GM21576 (cell line): ENCODE measurements around the gene PWWP2B.

Experiments used
- ATAC-seq: cut with Tn5 transposase; IDR thresholded peaks from one replicate; pipeline ENCODE4 v1.9.1; 2021; ENCODE audit warnings: mild to moderate bottlenecking, moderate library complexity; ENCODE audit not compliant: unreplicated experiment

PWWP2B gene

DNA sequence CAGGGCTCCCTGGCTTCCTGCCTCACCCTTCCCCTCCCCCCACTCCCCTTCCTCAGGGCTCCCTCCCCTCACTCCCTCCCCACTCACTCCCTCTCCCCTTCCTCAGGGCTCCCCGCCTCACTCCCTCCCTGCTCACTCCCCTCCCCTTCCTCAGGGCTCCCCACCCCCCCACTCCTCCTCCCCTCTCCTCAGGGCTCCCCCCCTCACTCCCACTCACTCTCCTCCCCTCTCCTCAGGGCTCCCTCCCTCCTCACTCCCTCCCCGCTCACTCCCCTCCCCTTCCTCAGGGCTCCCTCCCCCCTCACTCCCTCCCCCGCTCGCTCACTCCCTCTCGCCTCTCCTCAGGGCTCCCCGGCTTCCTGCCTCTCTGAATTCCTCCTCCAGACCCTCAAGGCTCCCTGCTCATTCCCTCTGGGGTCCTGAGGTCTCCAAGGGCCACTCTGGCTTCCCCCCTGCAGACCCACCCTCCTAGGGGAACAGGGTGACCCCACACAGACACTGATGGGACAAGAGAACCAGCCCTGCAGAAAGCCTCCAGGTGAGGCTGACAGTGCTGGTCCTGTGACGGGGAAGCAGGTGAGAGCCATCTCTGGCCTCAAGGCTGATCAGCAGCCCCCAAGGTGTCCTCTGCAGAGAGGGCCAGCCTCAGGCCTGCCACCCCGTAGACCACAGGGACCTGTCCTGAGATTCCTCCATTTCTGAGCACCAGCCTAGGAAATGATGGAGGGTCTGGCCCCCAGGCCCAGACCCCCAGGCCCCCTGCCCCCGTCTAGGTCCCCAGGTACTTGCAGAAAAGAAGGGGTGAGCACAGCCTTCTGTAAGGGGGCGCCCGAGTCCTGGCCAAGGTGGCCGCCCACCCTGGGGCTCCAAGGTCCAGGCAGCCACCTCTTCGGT lies 47.2 kb downstream of the PWWP2B start:
- no peak for ATAC-seq

DNA sequence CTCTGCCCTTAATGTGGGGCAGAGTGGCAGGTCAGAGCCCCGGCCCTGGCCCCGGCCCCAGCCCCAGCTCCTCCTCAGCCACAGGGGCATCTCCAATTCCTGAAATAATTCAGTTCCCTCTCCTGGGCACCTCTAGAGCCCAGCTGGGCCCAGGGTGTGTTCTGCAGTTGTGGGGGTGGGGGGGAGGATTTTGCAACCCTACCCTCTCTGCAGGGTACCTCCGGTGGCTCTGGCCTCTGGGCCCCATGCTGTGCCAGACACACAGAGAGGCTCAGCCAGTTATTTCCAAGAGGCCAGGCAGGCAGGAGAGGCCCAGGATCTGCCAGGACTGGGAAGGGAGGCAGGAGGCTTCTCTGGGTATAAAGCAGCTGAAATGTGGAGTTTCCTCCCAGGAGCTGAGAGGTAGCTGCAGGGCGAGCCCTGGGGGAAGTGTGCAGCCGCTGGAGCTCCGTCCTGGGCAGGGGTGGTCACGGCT lies 47.9 kb downstream of the PWWP2B start:
- ATAC-seq = no peak

DNA sequence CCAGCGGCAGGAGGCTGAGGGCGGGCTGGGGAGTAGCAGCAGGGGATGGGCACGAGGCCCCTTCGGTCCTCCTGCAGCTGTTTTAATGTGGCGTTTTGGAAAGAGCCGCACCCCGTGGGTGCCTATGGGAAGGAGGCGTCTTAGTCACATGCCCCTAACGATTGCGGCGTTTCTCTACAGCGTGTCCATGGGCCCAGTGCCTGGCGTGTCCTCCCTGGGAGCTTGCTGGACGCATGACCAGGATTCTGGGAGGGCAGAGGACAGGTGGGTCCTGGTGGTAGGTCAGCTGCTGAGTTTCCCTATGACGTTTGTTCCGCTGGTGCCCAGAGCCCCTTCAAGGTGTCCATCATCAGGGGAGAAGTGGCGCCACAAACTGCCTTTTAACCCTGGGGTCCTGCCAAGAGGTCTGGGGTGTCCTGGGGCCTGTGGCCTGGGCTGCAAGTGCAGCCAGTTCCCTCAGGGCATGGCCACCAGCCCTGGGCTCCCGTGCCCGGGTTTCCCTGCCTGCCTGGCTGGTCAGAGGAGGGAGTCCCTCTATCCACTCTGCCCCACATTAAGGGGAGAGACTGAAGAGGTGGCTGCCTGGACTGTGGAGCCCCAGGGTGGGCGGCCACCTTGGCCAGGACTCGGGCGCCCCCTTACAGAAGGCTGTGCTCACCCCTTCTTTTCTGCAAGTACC lies 48.7 kb downstream of the PWWP2B start:
- ATAC-seq = no peak

DNA sequence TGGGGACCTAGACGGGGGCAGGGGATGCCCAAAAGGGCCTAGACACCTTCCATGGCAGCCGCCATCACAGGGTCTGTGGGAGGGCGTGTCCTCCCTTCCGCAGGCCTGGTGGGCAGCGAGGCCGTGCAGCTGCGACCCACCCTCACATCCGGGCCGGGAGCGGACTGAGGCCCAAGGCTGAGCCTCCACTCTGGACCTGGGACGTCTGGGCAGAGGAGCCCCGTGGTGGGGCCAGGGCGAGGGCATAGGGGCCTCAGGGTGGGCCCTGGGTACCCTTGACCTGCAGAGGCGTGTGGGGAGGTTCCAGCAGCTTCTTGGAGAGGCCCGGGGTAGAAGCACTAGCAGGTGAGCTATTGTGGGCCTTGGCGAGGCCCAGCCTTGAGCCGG lies 49.2 kb downstream of the PWWP2B start:
- ATAC-seq = no peak

DNA sequence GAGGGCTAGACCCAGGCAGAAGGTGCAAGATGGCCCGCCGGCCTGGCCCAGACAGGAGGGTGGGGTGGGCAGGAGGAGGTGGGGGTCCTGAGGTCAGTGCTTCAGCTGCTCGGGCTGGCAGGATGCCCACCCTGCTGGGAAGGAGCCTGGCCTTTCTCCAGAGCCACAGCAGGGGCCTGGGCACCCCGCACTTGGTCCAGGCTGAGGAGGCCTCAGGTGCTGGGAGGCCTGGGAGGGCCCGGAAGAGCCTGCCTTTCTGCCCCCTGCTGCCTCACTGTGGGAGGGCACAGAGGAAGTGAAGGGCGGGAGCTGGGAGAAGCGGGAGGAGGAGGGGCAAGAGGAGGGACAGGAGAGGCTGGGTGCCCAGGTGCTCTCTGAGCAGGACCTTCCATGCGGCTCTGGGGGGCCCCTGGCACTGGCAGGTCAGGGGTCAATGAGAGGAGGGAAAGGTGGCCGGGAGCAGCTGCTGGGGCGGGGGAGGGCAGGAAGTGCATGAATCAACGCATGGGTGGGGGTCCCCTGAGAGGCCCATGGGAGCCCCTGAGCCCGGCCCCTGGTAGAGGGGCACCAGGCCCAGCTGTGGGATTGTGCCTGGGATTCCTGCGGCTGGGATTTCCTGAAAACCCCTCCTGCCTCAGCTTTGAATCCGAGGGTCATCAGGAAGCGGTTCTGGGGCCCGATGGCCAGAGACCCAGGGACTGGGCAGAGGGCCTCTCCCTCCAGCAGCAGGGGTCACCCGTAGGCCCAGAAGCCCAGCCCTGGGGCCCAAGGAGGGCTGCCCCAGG lies 49.9 kb downstream of the PWWP2B start:
- ATAC-seq = peak; percentile 54

DNA sequence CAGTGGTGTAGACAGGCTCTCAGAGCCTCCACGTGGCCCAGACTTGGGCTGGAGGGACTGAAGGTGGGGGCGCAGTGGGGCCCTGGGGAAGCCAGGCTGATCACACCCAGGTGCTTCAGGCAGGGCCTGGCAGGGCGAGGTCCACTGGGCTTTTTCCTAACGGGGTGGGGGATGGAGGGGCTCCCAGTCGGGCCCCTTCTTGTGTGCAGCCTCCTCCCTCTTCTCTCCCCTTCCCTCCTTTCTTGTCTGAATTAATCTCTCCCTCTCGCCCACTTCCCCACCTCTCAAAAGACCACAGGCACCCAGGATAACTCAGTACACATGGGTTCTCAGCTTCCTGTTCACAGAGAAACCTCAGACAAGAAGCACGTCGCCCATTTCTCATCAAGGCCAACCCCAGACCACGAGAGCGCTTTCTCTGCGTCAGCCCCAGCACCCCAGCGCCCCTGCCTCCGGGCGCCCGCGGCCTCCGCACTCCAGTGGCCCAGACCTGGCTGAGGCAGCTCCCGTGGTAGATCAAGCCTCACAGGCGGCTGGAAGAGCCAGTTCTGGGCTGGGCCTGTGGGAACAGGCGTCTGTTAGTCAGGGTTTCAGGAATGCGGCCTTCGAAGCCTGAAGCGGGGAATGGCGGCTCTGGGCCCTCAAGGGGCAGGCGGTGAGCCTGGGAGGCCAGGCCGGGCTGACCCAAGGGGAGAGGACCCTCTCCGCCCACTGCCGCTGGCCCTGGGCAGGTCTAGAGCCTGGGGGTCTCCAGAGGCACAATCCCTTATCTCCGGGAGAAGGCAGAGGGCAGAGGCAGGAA lies 50.6 kb downstream of the PWWP2B start:
- no peak for ATAC-seq

DNA sequence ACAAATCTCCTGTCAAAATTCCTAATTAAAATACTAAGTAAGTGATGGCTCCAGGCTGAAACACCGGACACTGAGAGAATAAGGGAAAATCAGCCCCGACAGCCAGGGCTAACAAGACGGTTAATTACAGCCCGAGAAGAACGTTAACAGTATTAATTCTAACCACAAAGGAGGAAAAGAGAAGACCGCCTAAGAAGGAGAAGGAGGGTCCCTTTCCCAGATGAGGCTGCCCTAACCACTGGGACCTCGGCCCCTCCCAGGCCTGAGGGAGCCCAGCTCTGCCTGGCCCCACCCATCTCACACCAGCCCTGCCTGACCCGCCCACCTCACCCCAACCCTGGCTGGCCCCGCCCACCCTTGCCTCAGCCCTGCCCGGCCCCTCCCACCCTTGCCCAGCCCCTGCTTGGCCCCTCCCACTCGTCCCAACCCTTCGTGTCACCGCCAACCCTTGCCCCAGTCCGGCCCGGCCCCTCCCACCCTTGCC lies 51.3 kb downstream of the PWWP2B start:
- ATAC-seq = no peak

DNA sequence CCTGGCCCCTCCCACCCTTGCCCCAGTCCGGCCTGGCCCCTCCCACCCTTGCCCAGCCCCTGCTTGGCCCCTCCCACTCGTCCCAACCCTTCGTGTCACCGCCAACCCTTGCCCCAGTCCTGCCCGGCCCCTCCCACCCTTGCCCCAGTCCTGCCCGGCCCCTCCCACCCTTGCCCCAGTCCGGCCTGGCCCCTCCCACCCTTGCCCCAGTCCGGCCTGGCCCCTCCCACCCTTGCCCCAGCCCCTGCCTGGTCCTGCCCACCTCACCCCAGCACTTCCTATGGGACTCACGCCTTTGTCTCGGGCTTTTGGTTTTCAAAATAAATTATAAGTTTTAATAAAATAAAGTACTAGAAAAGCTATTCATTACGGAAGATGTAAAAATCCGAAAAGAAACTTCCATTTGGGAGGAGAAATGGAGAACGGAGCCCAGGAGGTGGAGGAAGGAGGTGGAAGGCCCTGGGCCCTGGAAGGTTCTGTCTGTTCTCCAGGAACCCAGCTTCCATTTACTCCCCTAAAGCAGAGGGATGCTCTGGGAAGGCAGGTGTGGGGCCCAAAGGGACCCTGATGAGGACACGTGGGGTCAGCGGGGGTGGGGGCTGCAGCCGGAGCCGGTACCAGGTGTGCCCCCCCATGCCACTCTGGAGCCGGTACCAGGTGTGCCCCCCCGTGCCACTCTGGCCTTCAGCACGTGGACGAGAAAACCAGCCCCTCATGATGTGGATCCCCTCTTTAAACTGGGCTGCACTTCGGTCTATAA lies 52.2 kb downstream of the PWWP2B start:
- ATAC-seq = no peak

DNA sequence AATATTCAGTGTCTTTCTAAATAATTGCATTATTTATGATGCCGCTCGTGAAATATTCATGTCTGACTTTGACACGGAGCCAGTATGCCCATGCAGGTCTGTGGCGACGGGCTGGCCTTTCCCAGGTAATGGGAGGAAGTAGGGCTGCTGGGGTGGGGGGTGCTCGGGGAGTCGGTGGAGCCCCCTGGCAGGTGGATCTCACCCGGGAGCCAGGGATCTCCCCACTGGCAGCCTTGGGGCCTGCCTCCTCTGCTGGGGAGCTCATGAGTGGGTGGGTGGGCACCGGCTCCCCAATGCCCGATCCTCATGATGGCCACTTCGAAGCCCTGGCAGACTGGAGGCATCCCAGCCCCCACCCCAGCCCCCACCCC lies 52.8 kb downstream of the PWWP2B start:
- ATAC-seq = no peak

DNA sequence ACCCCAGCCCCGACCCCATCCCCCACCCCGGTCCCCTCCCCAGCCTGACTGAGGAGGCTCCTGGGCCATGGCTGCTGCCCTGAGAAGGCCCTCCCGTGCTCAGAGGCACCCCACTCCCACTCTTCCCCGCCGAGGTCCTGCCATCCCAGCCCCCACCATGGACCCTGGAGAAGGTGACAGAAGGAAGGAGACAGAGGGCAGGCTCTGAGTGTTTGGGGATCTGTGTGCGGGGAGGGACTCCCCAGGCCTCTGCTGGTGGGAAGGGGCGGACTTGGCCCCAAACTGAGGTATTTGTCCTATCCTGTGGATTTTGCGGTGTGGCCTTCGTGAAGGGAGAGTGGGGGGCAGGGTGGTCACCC lies 53.4 kb downstream of the PWWP2B start:
- no peak for ATAC-seq

DNA sequence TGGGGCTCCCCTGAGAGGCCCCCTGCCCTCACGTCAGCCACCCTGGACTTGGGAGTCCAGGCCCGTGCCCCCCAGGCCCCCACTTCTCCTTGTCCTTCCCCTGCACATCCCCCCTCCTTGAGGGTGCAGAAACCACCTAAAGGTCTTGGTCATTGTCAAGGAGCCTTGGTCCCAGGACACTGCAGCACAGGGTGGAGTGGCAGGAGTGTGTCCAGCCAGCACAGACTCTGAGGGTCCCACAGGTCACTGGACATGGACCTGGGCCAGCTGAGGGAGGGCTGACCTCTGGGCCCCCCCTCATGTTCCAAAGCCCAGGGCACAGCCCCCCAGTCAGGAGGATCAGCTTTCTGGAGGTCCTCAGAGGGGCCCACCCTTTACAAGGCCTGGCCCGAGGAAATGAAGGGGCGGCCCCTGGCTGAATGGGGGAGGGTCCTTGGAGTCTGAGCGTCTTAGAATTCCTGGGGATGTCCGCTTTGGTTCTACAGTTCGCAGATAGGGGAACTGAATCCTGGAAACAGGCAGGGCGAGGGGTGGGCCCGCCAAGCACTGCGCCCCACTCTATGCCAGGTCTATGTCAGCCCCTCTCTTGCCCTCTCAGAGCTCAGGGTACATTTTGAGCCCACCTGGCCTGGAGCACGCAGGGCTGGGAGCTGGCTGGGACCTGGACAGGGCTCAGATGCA lies 54.0 kb downstream of the PWWP2B start:
- ATAC-seq = no peak

DNA sequence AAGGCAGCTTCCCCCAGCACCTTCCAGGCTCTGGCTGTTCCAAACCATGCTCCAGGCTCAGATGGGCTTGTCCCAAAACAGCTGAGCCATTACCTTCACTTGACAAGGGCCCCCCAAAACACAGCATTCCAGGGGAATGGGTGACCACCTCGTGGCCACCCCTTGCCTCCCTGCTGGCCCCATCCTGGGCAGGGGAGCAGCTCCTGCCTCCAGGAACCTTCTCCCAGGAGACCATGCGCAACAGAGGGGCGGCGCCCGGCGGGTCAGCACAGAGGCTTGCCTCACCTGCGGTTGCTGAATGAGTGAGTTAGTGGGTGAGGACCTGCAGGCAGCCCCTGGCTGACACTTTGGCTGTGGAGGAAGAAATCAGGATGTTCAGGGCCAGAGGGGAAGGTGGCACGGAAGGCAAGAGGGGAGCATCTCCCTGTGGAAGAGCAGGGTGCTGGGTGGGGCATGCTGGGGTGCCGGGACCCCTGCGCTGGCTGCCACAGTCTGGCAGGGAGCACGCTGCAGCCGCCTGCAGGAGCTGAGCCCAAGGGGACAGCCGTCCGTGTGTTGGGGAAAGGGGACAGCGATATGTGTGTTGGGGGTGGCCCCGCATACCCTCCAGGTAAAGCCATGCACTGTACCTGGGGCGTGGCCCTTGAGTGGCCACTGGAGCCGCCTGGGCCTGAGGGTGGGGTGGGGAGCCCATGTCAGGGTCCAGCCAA lies 54.7 kb downstream of the PWWP2B start:
- ATAC-seq = no peak

DNA sequence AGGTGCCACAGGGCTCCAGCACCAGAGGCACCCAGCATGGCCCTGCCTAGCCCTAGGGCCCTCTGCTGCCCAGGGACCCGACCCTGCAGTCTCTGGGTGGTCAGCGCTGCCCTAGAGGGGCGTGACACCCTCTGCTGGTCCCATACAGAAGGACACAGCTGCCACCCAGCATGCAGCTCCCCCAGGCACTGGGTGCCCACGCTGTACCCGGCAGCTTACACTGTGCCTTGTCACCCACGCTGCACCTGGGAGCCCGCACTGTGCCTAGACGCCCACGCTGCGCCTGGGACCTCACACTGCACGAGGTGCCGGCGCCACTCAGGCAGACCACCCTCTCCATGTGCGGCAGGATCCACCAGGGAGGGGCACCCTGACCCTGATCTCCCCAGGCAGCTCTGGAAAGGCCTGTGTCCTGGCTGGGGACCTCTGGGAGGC lies 55.2 kb downstream of the PWWP2B start:
- ATAC-seq = no peak

DNA sequence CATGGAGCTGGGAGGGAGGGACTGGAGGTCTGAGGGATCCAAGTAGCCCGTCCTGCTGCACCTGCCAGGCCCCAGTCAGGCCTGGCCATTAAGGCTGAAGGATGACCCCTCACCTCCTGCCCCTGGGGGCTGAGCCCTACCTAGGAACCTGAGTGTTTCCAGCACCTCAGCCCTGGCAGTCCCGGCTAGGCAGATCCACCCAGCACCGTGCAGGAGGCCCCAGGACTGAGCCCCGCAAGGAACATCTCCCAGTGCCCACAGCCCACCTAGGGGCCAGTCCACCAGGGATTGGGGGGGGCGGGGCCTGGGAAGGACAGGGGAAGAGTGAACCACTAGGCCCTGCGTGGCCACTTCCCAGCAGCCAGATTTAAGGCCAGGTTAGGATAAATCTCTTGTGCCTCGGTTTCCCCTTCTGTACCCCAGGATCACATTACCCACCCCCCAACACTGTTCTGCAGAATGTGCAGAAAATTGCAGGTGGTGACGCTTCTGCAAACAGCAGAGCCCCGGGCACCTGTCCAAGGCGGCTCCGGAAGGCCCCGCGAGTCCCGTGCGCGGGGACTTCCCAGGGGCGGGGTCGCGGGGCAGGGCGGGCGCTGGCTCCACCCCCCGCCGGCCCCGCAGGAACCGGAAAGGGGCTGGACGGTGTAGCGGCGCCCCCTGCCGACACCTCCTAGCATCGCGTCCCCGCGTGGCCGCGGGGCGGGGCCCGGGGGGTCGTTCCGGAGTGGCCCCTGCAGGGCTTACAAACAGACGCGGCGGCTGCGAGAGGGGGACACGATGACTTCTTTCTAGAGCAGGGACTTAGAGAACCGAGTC lies 55.9 kb downstream of the PWWP2B start:
- peak; percentile 58 for ATAC-seq

DNA sequence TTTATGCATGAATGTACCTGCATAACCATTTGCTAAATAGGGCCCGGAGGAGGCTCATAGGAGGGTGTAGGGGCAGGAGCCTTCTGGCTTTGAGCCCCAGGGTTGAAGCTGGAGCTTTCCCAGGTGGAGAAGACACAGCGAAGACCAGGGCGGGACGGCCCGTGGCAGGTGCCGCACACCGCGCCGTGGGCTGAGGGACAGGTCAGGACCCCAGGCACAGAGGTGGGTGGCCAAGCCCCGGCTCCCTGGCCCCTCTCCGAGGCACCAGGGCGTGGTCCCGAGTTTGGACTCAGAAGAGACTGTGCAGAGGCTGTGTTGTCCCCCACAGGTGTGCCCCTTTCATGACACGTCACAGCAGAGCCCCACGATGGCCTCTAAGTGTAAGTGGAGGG lies 56.5 kb downstream of the PWWP2B start:
- no peak for ATAC-seq

DNA sequence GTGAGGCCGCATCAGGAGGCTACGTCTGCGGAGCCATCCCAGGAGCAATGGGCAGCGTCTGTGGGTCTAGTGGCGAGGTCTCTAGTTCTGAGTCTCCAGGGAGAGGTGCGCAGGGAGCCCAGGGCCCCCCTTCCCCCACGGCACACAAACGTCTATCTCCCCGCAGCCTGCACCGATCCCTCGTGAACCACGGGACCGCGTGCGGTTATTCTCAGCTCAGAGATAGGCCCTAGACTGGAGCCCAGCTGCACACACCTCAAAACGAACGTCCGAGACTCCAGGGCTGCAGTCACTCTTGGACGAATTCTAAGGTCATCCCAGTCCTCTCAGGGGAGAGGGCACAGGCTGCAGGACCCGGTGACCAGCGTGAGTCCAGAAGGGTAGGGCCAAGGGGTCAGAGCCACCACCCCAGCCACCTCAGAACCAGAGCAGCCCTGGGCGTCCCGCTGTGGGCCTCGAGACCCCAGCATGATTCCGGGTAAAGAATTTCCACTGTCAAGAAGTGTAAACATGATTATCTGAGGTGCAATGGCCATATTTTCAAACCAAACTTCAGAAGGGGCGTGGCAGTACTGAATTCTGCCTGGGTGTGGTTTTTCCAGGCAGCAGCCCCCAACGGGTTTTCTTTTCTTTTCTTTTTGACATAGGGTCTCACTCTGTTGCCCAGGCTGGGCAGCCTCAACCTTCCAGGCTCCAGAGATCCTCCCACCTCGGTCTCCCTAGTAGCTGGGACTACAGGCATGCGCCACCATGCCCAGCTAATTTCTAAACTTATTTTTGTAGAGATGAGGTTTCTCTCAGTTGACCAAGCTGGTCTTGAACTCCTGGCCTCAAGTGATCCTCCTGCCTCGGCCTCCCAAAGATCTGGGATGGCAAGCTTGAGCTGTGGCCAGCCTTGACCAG lies 57.5 kb downstream of the PWWP2B start:
- ATAC-seq = no peak

DNA sequence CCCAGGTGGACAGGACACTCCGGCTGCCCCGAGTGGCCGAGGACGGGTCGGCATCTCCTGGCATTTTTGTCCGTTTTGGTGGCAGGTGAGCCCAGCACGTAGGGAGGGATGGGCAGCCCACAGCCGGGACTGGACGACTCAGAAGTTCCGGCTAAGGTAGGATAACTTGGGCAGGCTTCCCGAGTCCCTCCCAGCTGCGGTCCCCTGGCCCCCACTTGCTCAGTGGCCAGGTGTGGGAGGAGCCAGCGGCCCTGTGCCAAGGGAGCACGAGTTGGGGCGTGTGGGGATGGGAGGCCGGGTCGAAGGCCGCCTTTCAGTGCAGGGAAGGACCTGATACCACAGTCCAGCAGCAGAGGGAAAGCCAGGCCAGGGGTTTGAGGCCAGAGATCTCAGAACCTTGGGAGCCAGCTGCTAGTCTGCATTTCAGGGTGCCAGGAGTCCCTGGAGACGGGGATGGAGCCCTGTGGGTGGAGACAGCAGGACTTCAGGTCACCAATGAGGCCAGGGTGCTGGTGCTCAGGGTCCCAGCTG lies 58.5 kb downstream of the PWWP2B start:
- ATAC-seq = no peak
